Measurements from ENCODE around the gene ROBO1.

The ROBO1 gene

DNA sequence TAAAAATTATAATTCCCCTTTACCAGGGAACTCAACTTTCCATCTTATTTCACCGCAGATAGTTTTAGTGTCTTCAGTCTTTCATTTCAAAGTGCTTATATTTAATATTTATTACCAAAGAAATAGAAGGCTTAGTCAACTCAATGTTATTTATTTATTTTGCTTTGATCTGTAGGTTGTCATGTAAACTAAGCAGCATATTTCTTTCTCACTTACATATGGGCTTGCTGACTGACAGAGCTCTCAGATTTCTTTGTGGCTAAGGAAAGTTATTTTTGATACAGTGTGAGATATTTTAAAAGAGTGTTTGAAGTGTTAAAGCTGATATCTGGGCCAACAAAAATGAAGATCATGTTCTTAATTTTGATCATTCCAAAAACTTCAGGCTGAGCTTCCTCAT is 331.4 kb downstream of the ROBO1 start:
- no peak for DNase-seq

DNA sequence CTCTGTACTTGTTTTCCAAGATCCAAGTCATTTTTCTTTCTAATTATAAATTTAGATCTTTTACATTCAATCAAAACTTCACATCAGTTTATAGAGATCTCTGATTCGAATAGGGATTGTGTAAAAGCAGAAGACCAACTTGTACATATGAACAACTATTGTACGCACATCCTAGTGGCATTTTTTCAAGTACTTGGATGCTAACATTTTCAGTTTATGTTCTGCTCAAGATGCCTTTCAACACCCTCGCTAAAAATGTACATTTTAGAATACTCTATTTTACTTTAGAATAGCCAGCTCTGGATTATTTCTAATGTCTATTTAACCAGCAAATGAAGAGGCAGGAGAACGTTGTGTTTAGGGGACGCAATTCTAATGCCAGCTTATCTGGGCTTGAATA is 340.7 kb downstream of the ROBO1 start:
- DNase-seq: no peak

DNA sequence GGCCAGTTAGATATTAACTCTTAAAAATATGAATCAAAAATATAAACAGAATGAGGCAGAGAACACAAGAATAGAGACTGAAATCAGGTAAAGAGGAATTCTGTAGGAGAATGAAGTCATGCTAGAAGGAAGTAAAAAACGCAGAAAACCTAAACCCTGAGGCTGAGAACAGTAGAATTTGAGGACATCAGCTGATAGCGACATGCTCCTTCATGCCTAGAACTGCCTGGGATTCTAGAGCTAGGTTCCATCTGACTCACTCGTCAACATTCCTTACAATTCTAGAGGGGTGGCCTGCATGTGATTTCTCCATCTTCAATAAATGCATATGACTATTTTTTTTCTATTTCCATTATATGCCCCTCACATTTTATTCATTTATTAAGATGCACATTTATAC is 343.0 kb downstream of the ROBO1 start:
- no peak for DNase-seq

DNA sequence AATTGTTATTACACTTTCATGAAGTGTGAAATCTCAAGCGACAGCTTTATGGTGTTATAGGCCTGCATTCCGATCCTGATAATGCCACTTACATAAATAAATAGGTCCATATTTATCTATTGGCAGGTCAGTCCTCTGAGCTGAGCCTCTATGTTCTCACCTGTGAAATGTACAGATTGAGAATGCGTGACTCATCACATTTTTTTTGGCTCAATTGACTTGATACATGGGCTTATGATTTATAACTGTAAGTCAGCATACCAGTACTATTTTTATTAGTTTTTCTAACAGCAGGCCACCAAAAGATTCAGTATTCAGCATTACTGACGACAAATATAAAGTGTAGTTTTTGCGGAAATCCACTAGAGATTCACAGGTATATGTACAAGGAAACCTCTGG is 344.4 kb downstream of the ROBO1 start:
- no peak for DNase-seq

DNA sequence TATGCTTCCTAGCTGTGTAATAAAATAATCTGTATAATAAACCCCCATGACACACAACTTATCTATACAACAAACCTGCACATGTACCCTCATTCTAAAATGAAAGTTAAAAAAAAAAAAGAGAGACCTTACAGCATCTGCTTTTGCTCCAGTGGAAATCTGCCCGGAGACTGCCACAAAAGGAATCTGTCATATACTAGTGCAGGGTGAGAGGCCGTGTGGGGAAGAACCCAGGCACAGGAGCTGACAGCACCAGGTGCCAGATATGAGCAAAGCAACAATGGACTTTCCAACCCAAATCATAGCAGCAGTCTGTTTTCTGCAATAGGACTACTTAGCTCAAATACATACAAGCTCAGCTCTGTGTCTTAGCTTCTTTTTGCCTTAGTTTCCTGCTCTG is 346.5 kb downstream of the ROBO1 start:
- no peak for DNase-seq

DNA sequence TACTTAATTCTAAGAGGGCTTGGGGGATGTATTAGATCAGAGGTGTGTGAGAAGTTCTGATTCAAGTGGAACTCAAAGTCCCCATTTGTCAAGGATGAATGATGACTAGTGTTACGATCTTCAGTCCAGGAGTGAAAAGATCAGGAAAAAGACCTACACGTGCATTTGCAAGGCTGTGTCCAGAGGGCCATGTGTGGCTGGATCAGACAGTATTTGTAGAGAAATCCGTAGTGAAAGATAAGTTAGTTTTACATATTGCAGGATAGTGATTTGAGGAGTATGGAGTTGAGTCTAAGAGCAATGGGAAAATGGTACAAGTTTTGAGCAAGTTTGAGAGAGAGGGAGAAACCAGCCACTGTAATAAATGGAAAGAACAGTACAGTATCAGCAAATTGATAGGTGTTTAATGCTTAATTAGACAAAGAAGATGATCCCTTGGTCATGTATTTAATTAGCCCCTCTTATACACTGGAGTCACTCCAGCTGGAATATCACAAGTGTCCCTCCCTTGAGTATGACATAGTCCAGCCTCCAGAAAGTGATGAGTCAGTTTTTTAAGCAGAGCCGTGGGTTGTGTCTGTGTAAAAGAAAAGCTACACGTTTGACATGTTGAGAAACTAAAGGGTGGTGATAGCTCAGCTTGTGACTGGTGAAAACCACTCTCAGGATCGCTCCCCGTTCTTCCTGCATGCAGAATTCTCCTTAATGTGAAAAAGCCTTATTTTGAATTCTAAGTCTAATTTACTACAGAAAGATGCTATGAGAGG is 348.8 kb downstream of the ROBO1 start:
- DNase-seq: no peak

DNA sequence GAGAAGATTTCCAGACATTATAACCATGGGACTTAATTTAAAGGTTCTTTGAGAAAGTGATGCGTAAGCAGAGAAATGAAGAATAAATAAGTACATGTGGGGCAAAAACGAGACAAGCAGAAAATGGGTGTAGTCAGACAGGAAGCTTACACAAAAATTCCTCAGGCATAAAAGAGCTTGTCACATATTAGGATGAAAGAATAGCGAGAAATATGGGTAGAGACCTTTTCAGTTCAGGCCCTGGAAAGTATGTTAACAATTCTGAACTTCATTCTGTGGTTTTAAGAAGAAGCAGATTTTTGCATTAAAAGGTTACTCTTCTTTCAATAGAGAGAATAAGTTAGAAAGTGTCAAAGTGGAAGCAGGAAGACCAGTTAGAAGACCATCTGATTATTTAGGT is 352.4 kb downstream of the ROBO1 start:
- no peak for DNase-seq

DNA sequence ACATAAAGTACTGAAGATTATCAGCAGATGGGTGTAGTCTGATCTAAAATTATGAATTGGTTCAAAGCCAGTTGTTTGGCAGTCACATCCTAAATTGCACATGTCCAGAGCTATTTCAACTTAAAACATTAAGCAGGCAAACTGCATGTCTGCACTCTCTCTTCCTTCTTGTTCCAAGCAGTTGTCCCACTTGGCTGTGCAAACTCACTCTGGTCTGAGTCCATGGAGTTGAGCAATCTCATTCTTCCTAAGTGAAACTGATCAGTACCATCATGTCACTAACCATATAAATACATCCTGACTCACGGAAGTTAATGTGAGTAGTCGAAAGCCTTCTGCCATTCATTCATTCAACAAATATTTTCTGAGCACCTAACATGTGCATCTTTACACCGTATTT is 353.0 kb downstream of the ROBO1 start:
- no peak for DNase-seq

DNA sequence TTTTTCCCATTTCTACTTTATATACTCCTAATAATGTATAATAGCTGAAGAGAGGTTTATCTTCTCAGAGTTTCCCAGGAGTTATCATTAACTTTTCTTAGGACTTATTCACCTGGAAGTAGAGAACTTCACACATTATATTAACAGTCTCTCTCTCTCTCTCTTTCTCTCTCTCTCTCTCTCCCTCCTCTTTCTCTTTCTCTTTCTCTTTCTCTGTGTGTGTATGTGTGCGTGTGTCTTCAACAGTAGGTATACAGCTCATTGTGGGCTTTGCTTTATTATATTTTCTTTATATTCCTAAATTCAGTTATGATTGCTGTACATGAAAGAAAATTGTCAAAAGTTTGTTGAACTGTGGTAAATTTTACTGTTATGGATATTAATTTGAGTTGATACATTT is 353.8 kb downstream of the ROBO1 start:
- no peak for DNase-seq

DNA sequence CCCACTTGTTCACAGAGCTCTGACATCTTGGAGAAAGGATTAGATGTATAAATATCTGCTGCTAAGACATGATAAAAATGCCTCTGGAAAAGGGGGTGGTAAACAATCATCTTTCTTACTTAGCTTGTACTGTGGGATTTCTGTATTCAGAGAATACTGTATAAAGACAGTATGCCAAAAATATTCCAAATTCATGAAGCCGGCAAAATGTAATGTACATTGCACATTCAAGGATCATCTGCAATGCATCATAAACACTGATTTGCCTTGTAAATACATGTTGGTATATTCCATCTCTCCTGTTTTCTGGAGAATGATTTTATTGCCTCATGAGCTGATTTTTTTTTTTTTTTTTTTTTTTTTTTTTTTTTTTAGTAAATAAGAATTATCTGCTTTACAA is 355.3 kb downstream of the ROBO1 start:
- DNase-seq: no peak

DNA sequence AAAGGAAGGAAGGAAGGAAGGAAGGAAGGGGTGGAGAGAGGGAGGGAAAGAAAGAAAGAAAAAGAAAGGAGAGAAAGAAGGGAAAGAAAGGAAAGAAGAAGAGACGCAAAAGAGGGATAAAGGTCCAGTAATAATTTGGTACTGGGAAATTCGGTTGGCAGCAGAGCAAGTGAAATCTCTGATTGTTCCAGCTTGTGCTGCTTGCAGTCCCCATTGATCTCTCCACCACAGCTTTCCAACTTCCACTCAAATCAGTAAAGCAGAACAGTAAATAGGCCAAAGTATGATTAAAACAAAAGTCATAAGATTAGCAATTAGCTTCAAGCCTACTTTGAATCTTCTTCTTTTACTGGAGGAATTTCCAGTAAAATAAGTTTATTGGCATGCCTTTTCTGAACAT is 357.2 kb downstream of the ROBO1 start:
- DNase-seq: no peak

DNA sequence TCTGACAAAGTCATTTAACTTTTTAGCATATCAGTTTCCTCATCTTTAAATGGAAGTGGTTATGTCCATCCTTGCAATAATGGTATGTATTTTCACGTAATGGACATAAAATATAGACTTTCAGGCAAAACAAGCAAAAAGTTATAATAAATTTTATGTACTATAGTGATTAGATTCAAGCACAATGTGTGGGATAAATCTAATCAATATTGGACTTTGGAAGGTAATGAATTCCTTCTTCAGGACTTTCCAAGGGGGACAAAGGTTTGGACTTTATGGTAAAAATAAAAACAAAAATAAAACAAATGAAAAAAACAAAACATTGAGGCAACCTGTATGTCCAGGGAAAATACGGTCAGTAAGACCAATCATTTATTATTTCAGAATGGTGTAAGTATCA is 357.7 kb downstream of the ROBO1 start:
- no peak for DNase-seq

DNA sequence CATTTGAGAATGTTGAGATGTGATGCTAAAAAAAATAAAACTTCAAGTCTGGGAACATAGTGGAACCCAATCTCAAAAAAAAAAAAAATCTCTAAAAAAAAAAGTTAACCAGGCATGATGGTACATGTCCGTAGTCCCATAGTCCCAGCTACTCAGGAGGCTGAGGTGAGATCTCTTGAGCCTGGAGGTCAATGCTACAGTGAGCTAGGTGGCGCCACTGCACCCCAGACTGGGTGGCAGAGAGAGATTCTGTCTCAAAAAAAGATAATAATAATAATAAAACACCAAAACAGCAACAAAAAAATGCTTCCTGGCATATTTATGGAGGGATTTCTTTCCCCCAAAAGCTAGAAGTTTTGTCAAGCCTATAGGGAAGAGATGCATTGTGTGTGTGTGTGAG is 361.6 kb downstream of the ROBO1 start:
- no peak for DNase-seq

DNA sequence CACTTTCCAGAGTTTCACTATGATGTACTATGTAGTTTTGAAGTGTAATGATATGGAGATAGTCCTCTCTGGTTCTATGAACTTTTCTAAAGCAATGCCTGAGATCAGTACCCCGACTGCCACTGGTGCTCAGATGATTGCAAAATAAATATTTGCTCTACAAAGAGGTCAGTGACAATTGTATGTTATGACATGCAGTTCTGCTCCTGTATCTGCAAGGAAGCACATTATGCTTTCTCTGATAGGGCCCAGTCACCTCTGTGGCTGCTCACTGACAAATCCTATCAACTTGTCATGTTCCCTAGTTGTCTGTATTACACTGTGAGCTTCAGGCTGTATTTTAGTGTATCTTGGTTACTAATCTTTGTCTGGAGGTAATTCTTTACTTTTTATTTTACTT is 362.6 kb downstream of the ROBO1 start:
- DNase-seq: peak; percentile 7

DNA sequence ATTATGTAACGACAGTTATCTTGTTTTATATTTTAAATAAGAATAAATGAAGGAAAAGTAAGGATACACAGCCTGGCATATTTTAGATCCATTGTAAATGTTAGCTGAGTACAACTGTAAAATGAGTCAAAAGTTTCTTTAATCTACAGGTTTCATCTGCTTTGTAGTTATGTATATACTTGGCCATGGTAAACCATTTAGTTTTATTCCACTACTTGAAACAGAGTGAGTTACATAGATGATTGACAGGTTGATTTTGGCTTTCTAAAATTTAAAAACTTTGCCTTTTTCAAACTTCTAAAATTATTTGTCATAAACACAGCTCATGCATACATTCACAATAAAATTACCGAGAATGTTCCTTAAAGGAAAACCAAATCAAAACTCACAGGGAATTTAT is 371.2 kb downstream of the ROBO1 start:
- DNase-seq: no peak

DNA sequence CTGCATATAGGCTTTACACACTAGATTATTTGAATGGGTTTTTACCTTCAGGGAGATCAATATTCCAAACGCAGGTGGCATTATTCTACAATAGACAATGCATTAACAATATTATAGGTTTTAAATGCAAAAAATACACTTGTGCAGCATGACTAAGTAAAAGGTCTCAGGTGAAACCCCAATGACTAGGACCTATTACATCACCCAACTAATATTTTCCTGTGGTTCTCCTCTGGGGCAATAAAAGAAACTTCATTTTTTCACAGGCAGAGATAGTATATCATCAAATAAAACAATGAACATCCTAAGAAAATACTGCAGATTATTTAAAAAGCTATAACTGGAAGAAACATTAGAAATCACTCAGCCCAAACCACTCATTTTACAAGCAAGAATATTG is 375.3 kb downstream of the ROBO1 start:
- no peak for DNase-seq

DNA sequence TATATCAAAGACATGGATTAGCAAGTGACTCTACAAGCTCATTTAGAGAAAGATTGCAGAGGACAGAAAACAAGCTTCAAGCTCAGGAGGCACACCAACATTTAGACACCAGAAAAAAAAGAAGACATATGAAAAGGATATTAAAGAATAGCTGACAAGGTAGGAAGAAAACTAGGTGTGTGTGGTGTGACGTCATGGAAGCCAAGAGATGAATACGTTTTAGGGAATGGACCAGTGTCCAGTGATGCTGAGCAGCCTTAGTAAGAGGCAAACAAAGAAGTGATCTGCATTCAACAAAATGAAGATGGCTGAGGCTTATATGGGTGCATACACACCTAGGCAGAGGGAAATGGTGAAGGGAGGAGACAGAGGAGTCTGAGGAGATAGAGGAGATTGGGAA is 377.4 kb downstream of the ROBO1 start:
- DNase-seq: no peak

DNA sequence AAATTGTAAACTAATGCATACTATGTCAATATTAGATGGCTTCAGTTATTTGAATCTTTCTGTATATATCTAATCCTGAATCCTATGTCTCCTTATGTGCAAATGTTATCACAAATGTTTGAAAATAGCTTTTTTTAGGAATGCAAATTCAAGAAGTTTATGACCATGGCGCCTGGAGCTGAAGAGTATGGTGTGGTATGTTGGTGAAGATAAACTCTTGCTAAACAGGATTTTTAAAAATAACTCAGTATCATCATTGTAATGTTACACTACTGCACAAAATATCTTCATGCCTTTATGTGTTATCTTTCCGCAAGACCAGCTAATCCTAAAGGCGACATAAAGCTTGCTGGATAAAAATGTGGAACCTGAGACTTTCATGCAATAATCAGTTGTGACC is 382.6 kb downstream of the ROBO1 start:
- DNase-seq: no peak

DNA sequence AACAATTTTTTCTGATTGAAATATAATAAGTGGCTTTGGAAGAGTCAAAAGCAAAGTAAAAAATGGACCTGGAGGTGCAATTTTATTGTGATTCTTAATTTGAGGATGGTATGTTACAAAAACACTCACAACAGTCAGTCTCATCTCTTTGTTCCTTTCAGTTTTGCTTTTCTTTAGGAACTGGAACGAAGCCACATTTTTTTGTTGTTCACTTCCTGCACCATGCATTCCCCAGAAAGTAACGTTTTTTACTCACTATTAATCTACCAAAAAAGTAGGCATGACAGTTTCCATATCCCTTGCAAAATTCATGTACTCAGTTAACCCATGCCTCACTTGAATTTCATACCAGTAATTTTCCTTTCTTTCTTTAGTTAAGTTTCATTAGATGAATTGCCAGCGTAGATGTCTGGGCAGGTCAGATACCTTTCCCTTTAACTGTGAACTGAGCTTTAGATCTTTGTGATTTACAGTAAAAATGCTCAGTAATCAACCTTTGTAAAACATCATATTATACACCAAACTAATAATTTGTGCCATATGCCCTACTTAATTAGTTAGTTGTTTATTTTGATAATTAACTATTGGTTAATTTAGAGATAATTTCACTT is 384.3 kb downstream of the ROBO1 start:
- DNase-seq: no peak

DNA sequence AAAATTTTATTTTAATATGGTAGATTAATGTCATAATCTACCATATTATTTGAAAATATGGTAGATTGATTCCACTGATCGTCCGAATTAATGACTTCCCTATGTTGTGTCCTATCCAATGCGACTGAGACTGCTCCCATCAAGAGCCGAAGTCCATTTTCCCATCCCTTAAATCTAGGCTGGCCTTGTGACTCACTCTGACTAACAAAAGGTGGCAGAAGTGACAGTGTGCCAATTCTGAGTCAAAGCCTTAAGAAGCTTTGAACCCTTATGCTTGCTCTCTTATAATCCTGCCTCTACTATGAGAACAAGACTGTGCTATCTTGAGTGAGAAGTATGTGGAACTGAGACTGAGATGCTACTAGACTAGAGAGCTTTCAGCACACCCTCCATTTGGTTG is 387.2 kb downstream of the ROBO1 start:
- no peak for DNase-seq

DNA sequence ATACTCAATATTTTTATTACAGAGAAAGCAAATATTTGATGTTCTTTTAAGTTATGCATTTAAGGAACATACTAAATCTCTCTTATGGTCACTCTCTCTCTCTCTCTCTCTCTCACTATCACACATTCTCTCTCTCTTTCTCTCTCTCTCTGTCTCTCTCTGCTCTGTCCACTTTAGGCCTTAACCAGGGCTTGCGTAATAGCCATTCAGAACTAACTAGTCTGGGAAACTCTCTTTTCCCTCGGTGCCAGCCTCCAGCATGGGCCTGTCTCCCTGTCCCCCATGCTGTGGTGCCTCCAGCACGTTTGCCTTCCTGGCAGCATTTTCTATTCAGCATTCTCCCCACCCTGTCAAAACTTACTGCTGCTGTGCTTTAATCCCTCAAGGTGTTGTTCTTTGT is 389.7 kb downstream of the ROBO1 start:
- no peak for DNase-seq

DNA sequence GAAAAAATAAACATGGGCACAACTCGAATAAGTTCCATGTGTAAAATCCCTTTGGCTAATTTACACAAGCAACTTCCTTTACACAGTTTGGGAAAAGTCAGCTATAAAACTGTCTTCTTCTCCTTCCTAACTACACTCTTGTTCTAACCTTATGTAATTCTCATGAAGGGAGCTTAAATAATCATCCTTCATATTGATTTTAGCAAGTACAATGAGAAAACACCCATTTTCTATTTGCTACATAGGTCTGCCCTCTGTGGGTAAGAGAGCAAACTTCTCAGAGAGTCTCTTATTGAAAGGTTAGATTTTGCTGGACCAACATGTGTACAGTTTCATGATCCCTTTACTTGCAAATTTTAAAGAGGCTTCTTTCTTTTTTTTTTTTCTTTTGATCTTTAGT is 398.5 kb downstream of the ROBO1 start:
- DNase-seq: no peak

DNA sequence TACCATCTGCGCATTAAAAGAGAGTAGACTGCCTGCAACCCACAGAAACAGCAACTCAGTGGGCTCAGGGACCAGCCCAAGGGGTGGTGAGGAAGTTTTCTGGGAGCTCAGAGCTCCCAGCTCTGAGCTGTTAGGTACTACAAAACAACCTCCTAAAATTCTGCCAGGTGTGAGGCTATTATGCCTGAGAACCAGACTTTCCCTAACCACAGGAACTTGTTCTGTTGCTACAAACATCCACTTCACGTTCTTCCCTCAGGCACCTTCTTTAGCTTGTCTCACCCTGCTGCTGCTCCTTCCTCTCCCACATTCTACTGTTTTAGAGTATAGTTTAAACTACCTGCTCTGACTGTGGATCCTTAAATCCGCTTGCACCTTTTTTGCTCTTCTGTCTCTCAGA is 399.4 kb downstream of the ROBO1 start:
- no peak for DNase-seq

DNA sequence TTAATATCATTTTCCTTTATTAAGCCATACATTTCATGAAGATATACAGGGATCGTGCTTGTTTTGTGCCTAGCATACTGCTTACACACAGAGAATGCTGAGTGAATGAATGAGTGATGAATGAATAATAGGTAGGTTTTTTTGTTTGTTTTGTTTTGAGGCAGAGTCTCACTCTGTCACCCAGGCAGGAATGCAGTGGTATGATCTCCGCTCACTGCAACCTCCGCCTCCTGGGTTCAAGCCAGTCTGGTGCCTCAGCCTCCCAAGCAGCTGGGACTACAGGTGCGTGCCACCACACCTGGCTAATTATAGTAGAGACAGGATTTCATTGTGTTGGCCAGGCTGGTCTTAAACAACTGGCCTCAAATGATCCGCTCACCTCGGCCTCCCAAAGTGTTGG is 400.0 kb downstream of the ROBO1 start:
- DNase-seq: no peak

DNA sequence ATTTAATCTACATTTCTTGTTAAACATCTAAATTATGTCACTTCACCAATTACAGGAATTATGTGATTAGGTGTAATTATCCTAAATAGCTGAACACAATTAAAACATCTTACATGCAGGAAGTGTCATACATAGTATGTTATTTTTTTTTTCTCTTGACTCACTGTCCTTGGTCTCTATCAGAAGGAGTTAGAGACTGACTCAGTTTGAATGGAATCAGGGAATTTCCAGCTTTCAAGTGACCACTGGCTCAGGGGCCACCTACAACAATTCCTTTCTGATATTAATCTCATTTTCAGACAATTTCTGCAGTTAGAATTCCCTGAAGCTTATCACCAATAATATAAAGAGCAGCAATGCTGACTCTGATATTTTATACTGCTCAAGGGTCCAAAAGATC is 400.7 kb downstream of the ROBO1 start:
- DNase-seq: no peak
